CD4-positive, alpha-beta T cell treated with Interleukin-6 at 100 ng/mL for 8 hours (primary cell): Measurements from ENCODE around the gene USP49.

Source experiments
- DNase-seq: peaks from one replicate; pipeline ENCODE4 v3.0.0-alpha.2; 2020; ENCODE audit warnings: mixed read lengths, low spot score

USP49 gene

DNA sequence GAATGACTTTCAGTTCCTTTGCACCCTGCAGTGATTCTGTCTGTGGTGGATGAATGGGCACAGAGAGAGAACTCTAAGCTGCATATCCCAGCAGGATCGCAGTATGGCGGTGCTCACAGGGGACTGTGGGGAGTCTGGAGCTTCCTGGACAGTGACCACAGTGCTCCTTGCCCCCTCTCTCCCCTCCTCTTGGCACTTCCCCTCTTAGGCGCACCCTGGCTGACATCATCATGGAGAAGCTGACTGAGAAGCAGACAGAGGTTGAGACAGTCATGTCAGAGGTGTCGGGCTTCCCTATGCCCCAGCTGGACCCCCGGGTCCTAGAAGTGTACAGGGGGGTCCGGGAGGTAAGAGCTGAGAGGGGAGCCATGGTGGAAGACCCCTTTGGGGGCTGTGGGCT lies 34.7 kb upstream of the USP49 start:
- DNase-seq: no peak

DNA sequence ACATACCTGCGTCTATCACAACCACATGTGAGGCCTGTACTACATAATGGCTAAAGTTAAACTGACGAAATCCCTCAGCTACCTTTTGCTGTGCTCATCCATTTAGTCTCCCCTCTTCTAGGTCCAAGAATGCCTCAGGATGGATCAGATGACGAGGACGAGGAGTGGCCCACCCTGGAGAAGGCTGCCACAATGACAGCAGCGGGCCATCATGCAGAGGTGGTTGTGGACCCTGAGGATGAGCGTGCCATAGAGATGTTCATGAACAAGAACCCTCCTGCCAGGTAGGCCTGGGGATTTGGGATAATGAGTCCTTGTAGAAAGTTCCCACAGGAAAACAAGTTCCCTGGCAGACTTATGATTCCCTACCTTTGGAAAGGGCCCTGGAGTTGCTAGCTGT lies 32.1 kb upstream of the USP49 start:
- no peak for DNase-seq

DNA sequence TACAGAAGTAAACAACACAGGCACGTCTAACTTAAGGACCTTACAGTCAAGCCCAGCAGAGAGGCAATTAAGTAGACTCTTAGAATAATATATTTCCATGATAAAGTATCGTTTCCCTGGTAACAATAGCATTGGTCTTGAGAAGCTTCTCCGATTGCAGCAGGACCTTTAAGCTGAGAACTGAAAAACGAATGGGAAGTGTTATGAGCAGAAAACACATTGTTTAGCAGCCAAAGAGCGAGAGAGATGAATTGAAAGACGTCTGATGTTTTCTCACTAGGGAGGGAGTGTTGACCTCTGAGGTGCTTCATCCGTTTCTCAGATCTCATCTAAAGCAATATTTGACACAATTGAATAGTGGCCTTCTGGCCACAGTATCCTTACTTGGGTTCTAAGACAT lies 27.0 kb upstream of the USP49 start:
- DNase-seq: no peak

DNA sequence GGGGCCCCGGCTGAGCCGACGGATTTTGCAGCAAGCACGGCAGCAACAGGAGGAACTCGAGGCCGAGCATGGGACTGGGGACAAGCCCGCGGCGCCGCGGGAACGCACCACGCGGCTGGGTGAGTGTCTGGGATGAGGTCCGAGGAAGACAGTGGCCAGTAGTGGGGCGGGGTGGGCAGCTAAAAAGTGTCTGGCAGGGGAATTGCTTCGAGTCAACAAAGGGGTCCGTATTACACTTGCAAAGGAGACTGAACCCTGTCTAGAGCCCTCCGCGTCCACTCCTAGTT lies 26.5 kb upstream of the USP49 start:
- DNase-seq: no peak

DNA sequence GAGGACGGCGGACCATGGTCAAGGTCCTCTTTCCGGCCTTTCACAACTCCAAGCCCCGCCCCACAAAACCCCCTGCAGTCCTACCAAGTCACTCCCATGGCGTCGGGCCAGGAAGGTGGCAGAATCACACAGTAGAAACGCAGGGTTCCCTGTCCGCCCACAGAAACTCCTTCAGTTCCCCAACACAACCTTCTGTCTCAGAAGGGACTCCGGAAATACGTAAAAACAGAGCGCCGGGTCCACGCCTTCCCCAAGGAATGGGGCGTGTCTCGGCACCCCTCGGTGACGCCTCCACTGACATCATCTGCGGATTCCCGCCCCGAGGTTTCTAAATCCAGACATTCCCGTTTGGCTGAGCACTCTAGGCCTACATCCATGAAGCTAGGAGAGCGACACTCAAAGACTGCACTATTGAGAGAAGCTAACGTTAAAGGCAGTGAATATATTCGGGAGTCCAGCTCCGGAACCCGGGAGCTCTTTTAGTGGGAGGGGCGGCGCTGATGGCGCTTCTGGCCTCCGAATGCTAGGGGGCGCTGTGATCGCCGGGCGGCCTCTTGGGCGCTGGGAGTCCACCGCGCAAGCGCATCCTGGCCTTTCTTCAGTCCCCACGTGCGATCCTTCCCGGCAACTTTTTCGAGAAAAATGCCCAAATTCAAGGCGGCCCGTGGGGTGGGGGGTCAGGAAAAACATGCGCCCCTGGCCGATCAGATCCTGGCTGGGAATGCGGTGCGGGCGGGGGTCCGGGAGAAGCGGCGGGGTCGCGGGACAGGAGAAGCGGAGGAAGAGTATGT lies 25.9 kb upstream of the USP49 start, which contains the start of the genes BYSL and MED20:
Gene BYSL, plus strand, starts transcription at position 579 of the 791 bp plus-strand sequence. Its CDS starts 64 bp downstream, at position 643.
Gene MED20, minus strand, starts transcription at position 219 of the 791 bp plus-strand sequence. Its CDS starts 121 bp downstream, at position 98.
- peak; percentile 91 for DNase-seq

DNA sequence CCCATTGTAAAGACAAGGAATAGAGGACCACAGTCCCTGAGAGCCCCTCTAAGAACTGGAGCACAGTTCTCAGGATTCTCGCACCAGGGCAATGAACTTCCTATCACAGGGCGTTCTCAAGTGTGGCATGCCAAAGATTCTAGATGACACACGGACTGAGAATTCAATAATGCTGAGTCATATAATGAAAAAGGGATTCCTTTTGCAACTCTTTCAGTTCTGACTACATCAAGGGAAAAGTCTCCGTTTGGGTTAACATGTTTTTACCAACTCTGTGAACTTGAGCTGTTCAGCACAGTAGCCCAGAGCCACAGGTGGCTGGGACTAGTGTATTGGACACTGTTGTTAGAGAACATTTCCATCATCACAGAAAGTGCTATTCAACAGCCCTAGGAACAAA lies 22.4 kb upstream of the USP49 start:
- DNase-seq: no peak

DNA sequence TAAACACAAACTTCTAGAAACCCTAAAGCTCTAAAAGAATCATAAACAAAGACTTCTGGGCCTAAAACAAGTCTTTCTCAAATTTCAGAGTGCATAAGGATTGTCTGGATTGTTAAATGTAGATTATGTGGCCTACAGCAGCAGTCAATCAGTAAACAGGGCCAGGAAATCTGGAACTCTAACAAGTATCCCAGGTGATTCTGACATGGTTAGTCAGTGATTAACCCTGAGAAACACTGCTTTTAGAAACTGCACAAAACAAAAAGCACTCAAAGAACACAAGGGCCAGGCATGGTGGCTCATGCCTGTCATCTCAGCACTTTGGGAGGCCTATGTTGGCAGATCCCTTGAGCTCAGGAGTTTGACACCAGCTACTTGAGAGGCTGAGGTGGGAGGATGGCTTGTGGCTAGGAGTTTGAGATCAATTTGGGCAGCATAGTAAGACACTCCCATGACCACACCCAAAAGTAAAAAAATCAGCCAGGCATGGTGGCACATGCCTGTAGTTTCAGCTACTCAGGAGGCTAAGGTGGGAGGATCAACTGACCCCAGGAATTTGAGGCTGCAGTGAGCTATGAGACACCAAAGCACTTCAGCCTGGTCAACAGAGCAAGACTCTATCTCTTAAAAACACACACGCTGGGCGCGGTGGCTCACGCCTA lies 19.8 kb upstream of the USP49 start:
- DNase-seq: no peak

DNA sequence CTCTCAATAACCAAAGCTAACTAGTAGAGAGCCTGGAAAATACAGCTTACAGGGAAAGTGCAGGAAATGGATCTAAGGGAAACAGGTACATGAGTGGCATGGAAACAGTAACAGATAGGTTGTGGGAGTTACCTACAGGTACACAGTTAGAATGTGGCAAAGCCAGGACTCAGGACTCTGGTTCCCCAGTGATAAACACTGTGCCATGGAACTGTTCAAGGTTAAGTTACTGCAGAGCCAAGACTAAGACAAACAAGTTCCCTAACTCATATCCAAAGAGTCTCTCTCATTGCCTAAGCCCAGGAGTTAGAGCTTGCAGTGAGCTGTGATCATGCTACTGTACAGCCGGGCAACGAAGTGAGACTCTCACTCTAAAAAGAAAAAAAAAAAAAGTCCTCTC lies 19.2 kb upstream of the USP49 start:
- DNase-seq: no peak

DNA sequence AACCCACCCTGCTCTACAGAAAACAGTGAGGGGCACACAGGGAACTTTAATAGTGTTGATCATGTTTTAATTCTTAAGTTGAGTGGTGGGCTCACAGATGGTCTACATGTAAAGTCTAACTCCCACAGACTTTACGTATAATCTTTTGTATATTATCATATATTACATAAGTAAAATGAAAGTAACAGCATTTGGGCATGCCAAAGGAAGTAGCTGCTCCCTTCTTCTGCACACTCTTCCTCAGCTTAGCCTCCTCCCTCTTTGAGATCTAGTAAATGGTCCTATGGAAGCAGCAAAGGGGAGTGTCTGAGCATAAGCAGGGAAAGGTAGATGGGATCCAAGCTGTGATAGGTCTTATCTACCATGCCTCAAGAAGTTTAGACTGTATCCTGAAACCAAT lies 14.6 kb upstream of the USP49 start:
- DNase-seq: no peak

DNA sequence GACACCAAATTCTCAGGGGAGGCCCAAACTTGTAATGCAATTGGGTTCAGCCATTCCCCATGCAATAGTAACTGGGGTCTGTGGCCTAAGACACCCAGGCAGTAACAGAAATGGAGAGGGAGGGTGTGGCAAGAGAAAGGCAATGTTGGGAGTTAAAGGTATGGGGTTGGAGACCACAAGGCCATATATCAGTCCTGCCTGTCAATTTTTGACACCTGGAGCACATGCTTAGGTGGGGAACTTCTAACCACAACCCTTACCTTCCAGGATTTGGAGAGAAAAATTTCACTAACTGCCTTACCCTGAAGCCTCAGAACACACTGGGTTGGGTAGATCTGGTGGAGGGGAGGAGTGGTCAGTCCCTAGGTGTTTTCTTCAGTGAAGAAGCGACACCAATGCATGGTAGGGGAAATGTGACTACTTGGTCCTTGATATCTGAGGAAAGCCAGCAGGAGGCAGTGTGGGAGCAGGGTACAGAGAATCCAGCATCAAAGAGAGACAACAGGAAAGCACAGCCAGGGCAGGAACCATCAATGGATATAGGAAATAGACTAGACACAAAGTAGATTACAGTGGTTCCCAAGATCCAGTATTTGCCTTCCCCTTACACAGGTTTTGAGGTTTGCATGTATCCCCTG lies 6.8 kb upstream of the USP49 start:
- DNase-seq: peak; percentile 62

DNA sequence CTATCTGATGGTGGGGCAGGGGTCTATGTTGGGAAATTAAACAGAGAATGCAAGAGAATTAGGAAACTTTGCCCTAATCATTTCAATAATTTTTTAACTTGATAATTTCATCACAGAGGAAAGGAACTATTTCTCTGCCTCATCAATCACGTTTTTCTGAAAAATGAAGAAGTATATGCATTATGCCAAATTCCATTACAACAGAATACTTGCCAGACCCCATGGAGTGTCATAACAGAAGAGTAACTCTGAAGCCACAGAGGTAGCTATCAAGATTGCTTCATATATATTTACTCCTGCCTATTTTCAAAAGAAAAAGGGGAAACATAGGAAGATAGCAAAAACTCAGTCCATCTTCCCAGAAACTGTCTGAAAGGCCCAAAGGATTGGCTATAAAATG lies 5.7 kb upstream of the USP49 start:
- no peak for DNase-seq

DNA sequence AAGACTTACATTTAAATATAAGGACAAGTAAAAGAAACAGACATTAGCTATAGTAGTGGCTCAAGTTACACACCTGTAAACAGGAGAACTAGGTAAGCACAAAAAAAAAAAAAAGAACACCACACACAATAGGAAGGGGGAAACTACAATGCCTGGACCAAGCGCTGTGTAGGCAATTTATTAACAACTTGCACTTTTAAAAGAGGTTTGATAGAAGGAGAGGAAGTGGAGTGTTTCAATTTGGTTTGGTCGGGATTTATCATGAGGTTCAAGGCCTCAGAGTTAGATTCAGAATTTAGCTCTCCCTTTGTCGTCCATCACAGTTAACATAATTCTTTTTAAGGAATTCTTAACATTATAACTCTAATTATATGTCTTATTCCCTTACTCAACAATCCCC lies 1.1 kb upstream of the USP49 start:
- no peak for DNase-seq

DNA sequence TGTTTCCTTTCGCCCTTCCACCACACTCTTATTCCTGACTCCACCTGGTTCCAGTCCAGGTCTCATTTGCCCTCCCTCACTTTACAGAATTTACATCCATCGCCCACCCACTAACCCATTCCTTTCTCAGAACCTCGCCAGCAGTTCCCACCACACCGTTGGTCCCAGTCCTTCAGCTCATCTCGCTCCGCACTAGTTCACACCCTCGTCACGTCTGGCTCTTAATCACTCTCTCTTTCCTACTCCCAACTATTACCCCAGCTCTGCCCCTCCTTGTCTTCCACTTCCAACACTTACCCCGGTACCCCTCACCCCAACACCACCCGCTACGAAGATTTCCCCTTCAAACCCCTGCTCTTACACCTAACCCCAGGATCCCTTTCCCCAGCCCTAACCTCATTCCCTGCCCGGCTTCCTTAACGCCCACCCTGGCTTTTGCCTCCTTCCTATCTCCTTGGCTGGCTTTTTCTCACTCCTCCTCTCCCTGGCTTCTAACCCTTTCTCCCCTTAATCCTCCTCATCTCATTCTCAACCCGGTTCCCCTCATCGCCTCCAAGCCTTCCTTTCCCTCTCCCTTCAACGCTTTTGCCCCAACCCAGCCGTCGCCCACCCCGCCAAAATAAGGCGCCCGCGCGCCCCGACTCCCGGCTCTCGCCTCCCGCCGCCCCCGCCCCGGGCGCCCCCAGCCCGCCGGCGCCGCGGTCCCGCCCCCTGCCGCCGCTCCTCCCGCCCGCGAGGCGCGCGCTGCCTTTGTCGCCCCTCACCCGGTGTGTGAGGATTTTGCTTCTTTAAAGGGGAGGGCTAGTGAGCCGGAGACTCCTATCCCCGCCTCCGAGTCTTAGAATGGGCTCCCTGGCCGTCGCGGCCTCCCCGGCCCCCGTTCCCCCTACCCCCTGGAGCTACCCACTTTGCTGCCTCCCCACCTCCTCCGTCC lies 542 bp downstream of the USP49 start:
- DNase-seq: no peak

DNA sequence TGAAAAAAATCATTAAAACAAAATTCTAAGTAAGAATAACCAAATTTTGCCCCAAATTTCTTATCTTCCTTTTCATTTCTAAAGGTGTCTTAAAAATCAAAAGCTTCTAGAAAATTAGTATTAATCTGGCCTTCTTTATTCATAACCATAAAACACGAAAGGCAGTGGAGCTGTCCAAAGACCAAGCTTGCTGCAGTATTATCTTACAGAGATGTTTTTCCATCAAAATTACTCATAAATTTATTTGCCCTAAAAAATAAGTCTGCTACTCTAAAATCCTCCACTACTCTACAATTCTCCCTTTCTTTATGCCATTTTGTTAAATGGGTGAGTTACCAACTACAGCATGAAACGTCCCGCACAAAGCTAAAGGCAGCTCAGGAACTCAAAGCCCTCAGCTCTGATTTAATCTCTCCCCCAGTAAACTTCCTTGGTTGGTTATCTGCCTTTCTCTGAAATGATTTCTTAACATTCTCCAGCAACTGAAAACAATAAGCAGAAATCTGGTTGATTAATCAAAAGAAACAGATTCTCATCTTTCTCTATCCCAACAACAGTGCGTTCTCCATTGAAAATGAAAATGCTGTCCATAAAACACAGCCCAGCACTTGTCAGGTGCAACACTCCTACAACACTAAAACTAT lies 2.1 kb downstream of the USP49 start:
- DNase-seq: no peak

DNA sequence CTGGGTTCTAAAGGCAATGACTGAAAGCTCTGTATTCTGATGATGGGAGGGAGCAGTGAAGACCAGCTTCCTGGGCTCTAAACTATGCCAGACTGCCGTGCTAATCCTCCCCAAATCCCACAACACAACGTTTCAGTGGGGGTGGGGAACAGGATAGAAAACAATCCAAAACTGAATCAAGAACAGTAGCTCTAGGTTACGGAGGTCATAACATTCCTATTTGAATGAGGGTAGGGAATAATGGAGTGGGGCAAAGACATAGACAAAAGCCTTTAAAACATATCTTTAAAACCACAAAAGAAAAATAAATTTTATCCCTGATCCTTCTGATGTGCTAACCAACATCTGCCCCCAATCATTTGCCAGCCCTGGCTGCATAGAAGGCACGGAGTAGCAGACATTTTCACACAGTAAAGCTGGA lies 7.8 kb downstream of the USP49 start:
- no peak for DNase-seq

DNA sequence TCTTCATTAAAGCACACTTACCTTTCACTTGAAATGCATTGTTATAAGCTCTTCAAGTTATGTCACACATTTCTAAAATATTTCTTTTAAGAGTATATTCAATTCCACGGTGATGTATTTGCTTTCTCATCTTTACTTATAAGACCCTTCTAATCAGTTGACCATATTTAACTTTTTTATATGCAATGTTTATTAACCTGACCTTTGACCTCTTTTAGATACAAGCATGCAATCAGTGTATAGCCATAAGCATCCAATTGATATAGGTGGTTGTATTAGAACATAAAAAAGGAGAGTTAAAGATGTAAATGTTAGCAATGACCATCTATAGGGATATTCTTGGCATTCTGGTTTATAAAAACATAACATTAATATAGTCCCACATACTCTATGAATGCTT lies 9.2 kb downstream of the USP49 start:
- DNase-seq: no peak

DNA sequence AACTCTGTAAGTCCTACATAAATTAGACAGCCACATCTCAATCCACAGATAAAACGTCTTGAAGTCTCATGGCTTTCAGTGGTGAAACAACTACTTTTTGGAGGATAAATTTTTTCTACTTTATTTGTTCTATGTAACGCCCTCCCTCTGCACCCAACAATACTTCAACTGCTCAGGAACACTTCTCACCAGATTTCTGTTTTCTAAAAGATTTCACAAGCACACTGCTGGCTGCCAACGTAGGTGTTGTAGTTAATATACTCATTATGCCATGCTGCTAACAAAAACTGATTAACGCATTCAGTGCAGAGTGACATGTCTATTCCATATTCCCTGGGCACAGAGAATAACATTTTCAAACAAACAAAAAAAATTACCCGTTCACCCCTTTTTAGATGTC lies 10.2 kb downstream of the USP49 start:
- no peak for DNase-seq

DNA sequence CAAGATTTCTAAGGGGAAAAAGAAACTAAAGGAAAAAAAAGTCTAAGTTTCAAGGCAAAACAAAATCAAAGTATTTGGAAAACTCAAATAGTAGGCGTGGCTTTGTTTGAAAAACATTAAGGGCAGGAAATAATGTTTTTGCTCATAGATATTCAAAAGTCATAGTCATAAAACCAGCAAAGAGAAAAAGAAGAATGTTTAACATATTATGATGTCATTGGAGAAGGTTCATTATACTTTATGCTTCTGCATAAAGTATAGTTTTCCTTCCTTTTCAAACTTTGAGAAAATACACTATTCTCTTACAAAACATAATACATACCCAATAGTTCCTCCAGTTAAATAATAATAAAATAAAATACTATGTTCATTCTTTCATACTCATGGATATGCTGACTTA lies 13.7 kb downstream of the USP49 start:
- no peak for DNase-seq

DNA sequence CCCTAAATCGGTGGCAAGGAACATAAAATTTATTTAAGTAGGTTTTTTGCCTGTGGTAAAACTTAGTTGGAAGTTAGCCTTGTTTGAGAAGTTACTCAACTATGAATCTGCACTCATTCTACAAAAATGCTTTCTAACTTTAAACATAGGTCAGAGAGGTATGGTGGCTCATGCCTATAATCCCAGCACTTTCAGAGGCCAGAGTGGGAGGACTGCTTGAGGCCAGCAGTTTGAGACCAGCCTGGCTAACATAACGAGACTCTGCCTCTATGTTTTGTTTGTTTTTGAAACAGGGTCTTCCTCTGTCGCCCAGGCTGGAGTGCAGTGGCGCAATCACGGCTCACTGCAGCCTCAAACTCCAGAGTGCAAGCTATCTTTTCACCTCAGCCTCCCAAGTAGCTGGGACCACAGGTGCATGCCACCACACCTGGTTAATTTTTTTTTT lies 16.2 kb downstream of the USP49 start:
- no peak for DNase-seq

DNA sequence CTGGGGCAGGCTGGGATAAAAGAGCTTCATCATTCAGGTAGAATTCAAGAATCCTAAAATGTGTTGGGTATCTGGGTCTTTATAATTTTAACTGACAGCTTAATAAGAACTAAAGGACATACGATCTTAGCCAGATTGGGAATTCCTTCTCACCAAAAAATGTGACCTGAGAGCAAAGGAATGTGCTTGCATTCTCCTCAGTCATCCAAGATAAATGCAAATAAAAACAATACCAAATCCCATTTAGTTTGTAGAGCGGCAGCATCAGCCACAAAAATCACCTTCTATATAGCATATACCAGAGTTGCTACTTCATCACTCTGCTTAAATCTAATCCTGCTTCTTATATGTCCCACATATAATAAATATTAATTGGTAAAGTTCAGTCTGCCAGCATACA lies 16.9 kb downstream of the USP49 start:
- DNase-seq: no peak

DNA sequence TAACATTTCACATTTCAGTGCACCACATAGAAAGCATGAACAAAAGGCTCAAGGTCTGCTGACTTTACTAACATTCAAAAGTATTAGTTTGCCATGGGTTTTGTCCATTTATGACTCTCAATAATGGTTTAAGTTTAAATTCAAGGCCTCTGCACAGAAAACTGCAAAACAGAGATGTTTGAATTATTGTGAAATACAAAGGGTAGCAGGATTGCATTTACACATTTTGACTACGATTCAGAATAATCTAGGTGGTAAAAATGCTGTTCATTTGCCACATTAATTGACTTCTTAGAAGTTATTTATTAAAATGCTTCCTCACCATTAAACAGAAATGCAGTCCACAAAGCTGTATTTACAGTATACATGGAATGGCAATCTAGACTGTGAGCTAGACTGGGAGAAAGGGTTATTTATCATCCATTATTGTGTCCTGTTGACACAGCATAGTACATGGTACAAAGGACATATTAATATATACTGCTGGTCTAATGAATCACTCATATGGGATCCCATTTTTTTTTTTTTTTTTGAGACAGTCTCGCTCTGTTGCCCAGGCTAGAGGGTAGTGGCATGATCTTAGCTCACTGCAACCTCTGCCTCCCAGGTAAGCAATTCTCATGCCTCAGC lies 18.0 kb downstream of the USP49 start:
- no peak for DNase-seq
